Activated CD4-positive, alpha-beta T cell treated with anti-CD3 and anti-CD28 coated beads, Interleukin-2, Interleukin-6, amounts not matched to agents 100 ng/mL and 50 ng/mL, durations not matched to agents 16 hours and 8 hours (primary cell): ENCODE data around the gene SNAP47.

Experiments used
- DNase-seq: peaks from one replicate; pipeline ENCODE4 v3.0.0-alpha.2; 2020

The SNAP47 gene

DNA sequence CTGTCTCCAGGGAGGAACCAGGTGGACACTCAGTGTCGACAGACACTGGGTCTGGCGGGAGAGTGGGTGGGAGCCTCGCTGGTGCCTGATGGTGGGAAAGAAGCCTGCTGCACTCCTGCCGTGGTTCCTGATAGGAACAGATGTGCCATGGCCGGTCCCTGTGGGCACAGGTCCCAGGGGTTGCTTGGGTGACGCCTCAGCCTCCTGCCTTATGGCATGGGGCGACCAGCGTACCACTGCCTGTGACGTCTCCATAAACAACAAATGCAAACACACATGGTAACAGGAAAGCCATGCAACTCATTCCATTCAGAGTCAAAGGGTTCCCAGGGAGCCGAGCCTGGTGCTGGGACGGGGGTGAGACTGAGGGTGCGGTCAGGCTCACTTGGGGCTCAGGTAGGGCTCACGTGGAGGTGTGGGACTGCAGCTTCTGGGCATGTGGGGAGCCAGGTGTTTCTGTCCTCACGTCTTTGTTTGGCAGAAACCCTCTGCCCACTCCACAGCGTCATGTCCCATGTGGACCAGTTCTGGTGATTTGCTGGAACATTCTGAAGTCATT, 34.8 kb downstream of the SNAP47 start:
- no peak for DNase-seq

- no peak for DNase-seq
These were observed 35.6 kb downstream of the SNAP47 start for GRCh38 chr1:227770812-227771211.

DNA sequence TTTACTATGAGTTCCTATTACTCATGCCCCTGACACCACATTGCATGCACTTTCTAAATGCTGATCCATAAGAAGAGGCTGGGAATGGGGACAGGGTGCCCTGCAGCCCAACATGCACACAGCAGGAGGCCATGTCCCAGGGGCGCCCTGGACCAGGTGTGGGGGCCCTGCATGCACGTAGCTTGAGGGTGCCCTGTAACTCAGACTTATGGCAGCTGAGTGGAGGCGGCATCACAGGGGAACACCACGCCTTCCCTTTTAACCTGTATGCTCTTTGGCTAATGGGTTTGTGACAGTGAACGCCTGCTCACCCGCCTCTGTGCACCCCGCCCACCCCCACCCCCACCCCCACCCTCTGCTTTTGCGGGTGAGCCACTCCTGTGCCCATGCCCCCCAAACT, 36.1 kb downstream of the SNAP47 start:
- DNase-seq = no peak

- no peak for DNase-seq
These were observed 36.5 kb downstream of the SNAP47 start for GRCh38 chr1:227771771-227772170.

GRCh38 chr1:227773558-227773957, 38.3 kb downstream of the SNAP47 start:
- DNase-seq = no peak

- DNase-seq = peak; percentile 27
These were observed 39.0 kb downstream of the SNAP47 start for GRCh38 chr1:227774051-227774731.

GRCh38 chr1:227774821-227775661, 39.8 kb downstream of the SNAP47 start:
- DNase-seq = no peak

GRCh38 chr1:227775841-227776240, 40.6 kb downstream of the SNAP47 start:
- DNase-seq = no peak

DNA sequence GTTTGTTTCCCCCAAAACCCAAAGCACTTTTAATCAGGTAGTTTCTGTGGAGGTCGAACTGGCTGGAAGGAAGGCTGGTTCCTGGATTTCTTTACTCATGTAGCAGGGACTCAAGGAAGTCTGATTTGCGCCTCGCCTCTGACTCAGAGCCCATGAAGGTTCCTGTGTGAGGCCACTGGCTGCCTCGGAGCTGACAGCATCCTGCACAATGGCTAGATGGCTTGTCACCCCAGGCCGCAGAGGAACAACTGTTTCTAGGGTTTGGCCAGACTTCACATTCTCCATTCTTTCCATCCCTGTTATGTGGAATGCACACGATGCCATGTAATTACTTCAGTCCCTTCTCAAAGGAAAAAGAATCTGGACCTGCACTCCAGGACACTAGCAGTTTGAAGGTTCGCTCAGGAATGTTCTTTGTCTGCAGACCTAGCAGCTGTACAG, 41.1 kb downstream of the SNAP47 start:
- DNase-seq = no peak

GRCh38 chr1:227777156-227777555, 41.9 kb downstream of the SNAP47 start:
- no peak for DNase-seq

- no peak for DNase-seq
These were observed 42.4 kb downstream of the SNAP47 start for GRCh38 chr1:227777646-227778045.

DNA sequence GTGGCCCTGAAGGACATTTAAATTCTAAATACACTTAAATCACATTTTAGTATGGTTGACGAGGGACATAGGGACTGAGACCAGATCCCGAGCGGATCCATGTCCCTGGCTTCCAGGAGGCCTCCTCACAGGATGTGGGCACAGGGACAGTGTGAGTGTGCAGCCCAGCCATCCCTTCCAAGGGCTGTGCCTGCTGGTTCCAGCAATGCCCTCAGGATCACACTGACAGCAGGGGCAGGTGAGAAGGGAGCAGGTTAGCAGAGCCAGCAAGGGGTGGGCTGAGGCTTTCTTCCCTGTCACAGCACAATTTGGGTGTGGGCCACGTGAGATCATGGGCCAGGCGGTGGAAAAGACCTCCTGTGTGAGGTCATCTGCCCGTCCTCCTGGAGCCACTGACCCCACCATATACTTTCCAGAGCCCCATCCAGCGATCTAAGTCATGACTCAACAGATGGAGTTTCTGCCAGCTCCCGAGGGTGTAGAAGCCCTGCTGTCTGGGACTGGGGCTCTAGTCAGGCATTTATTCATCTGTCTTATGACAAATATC, 43.2 kb downstream of the SNAP47 start:
- DNase-seq = no peak

DNA sequence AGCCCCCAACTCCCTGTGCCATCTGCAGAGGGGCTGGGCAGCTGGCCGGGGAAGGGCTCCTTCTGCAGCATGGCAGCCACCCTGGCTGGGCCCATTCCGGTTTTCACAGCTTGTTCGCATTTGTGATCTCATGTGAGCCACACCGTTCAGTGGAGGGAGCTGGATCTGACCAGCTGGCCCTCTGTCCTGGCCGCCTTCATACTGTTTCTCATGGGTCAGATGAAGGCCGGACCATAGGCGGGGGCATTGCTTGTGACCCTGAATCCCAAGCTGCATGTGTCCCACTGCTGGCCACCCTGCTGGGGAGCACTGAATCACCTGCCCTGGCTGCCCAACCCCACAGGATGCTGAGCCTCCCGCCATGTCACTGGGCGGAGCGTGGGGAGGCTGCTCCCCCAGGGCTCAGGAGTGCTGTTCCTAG, 43.8 kb downstream of the SNAP47 start:
- DNase-seq = no peak

DNA sequence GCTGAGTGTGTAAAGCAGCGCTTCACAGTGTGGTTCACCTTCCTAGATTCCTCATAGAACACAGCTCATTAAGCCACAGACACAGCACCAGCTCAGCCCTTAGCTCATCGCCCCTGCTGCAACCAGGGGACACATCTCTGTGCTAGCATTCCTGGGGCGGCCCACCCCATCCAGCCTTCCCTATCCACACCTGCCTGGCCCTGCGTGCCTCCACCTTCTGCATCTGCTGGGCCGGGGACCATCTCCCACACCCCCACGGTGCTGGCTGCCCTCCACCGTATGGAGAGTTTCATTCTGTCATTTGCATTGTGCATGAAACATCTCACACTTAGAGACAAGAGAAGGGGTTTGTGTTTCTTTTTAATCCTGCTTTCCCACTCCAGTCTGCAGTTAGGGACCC, 44.5 kb downstream of the SNAP47 start:
- no peak for DNase-seq

- DNase-seq = no peak
These were observed 45.1 kb downstream of the SNAP47 start for GRCh38 chr1:227780101-227781044.

DNA sequence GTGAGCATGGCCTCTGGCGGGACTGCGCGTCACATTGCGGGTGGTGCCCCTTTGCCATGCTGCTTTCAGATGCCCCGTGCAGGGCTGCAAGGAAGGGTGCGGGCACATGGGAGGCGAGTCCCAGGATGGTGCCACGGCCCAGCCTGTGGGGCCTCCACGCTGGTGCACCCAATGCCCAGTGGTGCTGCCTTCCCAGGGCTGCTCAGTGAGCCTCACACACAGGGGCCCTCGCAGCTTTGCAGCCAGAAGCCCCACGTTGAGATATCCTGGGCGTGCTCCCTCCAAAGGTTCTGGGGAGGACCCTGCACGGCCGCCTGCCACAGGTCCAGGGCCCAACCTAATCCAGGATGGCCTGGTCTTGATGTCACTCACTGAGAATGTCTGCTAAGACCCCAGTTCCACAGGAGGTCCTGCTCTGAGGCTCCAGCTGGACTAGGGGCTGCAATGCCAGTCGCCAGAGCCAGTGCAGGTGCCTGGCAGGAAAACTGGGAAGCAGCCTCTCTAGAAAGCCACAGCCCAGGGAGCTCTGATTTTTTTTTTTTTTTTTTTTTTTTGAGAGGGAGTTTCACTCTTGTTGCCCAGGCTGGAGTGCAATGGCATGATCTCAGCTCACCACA, 46.2 kb downstream of the SNAP47 start:
- DNase-seq = no peak

DNA sequence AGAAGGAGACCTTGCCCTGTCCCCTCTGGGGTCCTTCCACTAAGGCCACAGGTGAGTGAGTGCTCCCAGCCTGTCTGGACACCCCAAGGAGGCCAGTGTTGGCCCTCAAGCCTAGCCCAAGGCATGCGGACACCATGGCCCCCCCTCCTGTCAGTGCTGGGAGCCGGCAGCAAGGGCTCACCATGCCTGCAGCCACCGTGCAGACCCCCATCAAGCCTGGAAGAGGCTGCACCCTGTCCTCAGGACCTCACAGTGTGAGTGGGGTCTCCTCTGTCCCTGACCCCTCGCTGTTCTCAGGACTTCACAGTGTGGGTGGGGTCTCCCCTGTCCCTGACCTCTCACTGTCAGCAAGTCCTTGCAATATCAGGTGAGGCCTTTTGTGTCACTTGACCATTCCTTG, 47.0 kb downstream of the SNAP47 start:
- no peak for DNase-seq

DNA sequence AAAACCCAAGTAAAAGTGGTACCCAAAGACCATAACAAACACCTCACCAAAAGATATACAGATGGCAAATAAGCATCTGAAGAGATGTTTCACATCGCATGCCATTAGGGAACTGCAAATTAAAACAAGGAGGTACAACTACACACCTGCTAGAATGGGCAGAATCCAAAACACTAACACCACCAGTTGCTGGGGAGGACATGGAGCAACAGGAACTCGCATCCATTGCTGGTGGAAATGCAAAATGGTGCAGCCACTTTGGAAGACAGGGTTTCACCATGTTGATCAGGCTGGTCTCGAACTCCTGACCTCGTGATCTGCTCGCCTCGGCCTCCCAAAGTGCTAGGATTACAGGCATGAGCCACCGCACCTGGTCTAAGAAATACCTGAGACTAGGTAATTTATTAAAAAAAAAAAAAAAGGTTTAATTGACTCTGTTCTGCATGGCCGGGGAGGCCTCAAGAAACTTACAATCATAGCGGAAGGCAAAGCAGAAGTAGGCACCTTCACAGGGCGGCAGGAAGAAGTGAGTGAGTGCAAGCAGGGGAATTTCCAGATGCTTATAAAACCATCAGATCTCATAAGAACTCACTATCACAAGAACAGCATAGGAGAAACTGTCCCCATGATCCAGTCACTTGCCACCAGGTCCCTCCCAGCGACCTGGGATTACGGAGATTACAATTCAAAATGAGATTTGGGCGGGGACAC, 50.0 kb downstream of the SNAP47 start:
- DNase-seq = no peak

- no peak for DNase-seq
These were observed 50.8 kb downstream of the SNAP47 start for GRCh38 chr1:227785805-227786671.
